CMK (cell line): Measurements from ENCODE around the gene ARHGAP19.

Source experiments
- DNase-seq: peaks from one replicate; pipeline ENCODE4 v3.0.0-alpha.2; 2010; ENCODE audit warnings: low read depth

ARHGAP19 gene

GRCh38 chr10:97192952-97193435 lies 99.4 kb downstream of the ARHGAP19 start:
- DNase-seq, result no peak

GRCh38 chr10:97190450-97190849 lies 102.0 kb downstream of the ARHGAP19 start:
- DNase-seq, result no peak

GRCh38 chr10:97188261-97188711 lies 104.2 kb downstream of the ARHGAP19 start:
- DNase-seq, result no peak

DNA sequence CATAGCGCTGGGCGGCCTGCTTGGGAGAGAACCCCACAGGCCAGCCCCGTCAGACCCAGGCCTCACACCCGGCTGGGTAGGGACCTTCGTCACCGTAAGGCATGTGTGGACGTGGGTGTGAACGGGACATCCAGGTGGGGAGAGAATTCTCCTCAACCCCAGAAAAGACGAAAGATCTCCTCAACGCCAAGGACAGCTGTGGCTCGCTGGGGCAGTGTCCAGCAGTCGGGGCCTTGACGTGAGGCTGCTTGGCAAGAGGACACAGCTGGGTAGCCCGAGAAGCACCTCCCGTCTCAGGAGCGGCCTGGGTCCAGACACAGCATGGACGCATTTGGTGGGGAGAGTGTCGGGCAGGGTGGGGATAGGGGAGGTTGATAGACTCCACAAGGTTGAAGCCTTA lies 105.5 kb downstream of the ARHGAP19 start:
- no peak for DNase-seq

DNA sequence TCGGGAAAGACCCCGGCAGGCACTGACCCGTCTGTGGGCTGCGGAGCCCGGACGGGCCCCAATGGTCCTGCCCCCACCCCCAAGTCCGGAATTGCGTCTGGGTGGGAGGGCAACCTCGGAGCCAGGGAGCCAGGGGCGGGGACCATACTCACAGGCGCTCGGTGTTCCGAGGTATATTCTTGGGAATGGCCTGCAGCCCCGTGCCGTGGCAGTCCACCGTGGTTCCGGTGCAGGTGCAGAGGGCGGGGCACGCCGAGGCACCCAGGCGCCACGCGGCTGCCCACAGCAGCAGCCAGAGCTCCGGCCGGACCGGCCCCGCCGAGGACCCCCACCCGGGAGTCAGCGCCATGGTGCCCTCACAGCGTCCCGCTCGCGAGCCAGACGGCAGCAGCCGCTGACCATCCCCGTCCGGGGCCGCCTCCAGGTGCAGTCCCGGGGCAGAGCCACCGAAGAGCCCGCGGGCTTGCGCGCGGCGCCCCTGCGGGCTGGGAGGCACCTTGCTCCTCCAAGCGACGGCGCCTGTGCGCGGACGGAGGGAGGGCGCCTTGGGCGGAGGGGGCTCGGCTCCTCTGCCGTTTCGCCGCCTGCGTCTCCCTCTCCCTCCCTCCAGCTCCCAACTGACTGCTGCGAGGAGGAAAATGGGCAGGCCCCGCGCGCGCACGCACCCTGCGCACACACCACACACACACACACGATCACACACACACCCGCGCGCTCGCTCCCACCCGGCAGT lies 106.9 kb downstream of the ARHGAP19 start, which contains the start of gene SLIT1:
TSS of gene SLIT1 (minus strand) at position 634 of the 733 bp plus-strand sequence. CDS start at position 349, 285 bp downstream.
- no peak for DNase-seq

DNA sequence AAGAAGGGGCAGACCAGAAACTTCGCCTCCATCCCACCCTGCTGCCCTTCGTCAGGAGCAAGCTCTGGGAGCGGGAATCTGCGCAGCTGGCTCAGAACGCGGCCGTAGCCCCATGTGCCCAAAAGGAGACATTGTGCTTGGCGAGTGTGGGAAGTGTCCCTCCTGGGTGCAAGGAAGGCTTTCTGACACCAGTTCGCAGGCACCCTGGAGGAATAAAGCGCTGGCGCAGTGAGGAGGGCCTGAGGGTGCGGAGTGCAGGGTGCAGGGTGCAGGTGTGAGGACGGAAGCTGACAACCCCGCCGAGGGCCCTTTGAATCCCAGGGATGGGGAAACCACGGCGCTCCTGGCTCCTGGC lies 107.5 kb downstream of the ARHGAP19 start:
- DNase-seq, result no peak

GRCh38 chr10:97183314-97183713 lies 109.1 kb downstream of the ARHGAP19 start:
- no peak for DNase-seq

DNA sequence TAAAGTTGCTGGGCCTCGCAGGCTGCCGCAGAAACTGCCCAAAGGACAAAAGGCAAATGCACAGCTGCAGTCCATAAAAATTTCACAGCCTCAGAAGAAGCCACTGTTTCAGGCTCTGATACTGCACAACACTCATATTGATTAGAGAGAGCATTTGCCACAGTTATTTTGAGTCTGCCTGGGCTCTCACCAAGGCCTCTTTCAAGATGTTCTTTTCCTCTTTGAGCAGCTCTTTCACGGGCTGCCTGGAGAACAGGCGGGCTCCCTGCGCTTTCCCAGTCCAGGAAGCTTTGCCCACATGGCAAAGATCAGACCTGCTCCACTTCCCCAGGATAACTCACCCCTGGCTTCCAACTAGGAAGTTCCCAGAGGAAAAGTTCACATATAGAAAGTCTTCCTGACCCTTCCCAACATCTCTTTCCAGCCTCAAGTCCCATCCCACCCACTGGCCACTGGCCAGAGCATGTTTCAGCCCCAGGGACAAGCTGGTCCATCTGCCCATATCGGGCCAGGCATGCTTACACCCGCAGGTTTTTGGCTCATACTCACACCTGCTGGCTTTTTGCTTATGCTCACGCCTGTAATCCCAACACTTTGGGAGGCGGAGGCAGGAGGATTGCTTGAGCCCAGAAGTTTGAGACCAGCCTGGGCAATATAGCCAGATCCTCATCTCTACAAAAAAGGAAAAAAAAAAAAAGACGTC lies 110.0 kb downstream of the ARHGAP19 start:
- DNase-seq, result no peak

- no peak for DNase-seq
These were observed 111.5 kb downstream of the ARHGAP19 start for GRCh38 chr10:97180986-97181385.

GRCh38 chr10:97180363-97180755 lies 112.1 kb downstream of the ARHGAP19 start:
- no peak for DNase-seq

DNA sequence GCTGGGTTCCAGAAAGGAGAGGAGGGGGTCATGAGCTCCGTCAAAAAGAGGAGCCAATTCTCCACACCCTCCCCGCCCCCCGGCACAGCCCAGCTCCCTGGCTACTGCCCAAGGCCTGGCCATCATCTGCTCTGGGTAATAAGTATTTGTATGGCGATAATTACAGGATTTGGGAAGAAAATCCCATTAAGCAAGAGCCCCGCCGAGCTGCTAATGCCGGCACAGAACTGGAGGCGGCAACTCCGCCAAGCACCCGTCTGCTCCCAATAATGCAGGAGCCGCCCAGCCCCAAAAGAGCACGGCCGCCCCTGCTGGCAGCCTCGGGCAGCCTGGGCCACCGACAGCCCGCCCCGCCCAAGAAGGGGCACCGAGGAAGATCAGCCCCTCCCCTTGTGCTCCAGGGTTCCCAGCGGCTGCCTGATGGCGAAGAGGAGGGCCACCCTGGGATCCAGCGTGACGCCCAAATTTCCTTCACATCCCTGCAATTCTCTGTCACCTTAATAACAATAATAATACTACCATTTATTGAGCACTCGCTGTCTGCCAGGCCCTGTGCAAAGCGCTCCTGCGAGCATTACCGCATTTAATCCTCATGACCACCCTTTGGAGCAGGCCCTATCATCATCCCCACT lies 112.6 kb downstream of the ARHGAP19 start:
- no peak for DNase-seq

DNA sequence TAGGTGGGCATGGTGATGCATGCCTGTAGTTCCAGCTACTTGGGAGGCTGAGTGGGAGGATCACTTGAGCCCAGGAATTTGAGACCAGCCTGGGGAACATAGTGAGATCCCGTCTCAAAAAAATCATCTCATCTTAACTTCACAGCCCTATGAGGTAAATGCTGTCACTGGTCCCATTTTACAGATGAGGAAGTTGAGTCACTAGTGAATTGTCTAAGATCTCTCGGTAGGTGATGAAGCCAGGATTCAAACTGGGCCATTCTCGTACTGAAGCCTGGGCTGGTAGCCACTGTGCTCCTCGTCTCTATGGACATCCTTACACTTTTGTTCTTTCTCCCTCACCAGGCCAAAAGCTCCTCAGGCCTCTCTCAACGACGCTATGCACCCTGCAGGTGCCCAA lies 113.1 kb downstream of the ARHGAP19 start:
- DNase-seq, result no peak

GRCh38 chr10:97178074-97178473 lies 114.4 kb downstream of the ARHGAP19 start:
- DNase-seq, result no peak

GRCh38 chr10:97176226-97176625 lies 116.2 kb downstream of the ARHGAP19 start:
- DNase-seq, result no peak

DNA sequence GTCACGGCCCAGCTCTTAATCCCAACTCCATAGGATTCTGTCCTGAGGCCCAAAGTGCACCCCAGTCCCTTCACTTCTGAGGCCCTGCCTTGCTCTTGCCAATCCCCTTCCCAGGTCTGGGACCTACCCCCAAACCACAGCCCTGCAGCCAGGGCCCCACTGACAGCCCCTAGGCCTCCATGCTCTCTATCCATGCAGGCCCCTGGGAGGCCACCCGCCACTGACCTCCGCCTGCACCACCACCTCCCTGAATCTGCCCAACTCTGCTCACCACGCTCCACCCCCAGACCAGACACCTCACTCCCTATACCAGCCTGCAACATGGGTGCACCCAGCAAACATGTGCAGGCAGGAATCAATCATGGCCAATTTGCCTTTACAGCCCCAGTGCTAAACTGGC lies 116.9 kb downstream of the ARHGAP19 start:
- DNase-seq, result no peak

DNA sequence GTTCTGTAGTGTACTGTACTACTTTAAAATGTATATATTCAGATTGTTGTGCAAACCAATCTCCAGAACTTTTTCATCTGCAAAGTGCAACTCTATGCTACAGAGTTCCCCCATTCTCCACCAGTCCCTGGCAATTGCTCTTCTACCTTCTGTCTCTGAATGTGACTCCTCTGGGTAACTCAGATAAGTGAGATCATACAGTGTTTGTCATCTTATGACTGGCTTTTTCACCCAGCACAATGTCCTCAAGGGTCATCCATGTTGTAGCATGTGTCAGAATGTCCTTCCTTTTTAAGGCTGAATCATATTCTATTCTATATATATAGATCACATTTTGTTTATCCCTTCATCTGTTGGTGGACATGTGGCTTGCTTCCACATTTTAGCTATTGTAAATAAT lies 117.5 kb downstream of the ARHGAP19 start:
- DNase-seq, result no peak

DNA sequence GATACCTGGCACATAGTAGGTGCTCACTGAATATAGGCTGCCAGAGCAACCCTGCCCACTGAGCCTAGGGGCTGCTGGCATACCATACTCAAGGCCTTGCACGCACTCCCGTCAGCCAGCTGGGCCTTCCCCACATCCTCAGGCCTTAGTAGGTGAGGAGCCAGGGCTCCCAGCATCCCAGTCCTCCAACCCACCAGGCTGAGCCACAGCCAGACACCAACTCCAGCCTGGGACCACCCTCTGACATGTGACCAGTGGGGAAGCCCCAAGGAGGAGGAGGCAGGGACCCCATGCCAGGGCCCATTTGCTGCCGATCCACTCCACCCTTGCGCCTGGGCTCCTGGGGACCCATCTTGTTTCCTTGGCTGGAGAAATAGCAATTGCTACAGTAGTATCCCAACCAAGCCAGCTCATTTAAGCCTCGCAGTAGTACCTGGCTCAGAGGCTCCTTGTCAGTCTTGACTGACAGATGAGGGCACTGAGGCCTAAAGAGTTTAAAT lies 118.1 kb downstream of the ARHGAP19 start:
- no peak for DNase-seq

DNA sequence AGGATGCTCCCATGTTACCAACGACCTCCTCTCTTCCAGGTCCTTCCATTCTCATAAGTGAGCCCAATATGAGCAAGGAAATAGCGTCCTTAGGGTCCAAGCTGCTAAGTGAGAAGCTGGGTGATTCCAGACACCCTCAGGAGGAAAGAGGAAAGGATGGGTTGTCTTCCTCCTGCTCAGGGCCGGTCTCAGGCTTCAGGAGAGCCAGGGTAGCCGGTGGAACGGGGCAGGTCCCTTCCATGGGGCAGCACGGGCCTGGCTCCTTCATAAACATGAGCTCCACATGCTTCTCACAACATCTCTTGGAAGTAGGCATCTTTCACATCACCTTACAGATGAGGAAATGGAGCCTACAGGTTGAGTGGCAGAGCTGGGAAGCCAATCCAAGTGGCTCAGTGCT lies 119.4 kb downstream of the ARHGAP19 start:
- DNase-seq, result no peak
